Gastrocnemius medialis (tissue), 4 donors: ENCODE measurements around the gene MED16.

ENCODE experiments used
- CTCF ChIP-seq, 5 experiments: fragments of 450-650 bp in 3 of 5; fragments of 200-600 bp in 2 of 5; sonication (generic) in 2 of 5; IDR thresholded peaks in 4 of 5; conservative IDR thresholded peaks in 1 of 5; 1 replicate in 4 of 5; 2 replicates in 1 of 5; pipeline ENCODE4 v1.5.1; 2016 to 2019; ENCODE audit warnings: antibody characterized with exemption in 5 of 5, mild to moderate bottlenecking in 3 of 5, moderate library complexity in 3 of 5
- POLR2A ChIP-seq, 2 donors: fragments of 450-650 bp; IDR thresholded peaks; one replicate each; pipeline ENCODE4 v1.6.1; 2017; ENCODE audit warnings: antibody characterized with exemption in 2 of 2, mild to moderate bottlenecking in 2 of 2, moderate library complexity in 2 of 2

- TF ChIP-seq CTCF (IDR thresholded peaks at IDR 0.05 in 4 of 5, conservative IDR thresholded peaks at IDR 0.05 in 1 of 5) = no peak
- no peak for TF ChIP-seq POLR2A (IDR thresholded peaks at IDR 0.05)
Measured at GRCh38 chr19:898663-899062, 5.7 kb upstream of the MED16 start.
